ENCODE data around the gene PLA2G15.
A peak's percentile ranks its signal among the peaks of the same experiment; 100 is the strongest.

PLA2G15 gene

DNA sequence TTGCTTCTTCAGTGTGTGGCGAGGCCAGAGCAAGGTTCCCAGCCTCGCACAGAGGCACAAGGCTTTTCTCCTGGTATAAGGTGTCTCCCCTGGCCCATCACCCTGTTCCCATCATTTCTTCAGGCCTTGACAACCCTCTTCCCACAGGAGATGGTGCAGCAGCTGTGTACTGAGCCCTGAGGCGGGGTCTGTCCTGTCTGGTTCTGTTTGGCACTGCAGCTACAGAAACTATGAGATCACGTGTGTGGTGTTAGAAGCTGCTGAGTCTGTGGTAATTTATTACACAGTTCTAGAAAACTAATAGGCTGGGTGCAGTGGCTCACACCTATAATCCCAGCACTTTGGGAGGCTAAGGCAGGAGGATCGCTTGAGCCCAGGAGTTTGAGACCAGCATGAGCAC lies 7.2 kb downstream of the PLA2G15 start:
- H3K14ac ChIP-seq (ENCODE audit: low read length in 2 of 2): no peak overlapping the region
- WGBS: 95% methylated on average over 5 of the region's 5 CpGs
- H3K18ac ChIP-seq (ENCODE audit: low read depth in 1 of 2, low read length in 2 of 2): no peak overlapping the region
- no peak overlapping the region for H2BK15ac ChIP-seq (ENCODE audit: low read depth, poor library complexity, severe bottlenecking)
- no peak overlapping the region for H2BK120ac ChIP-seq (ENCODE audit: low read depth, low read length)
- no peak overlapping the region for H3K4me3 ChIP-seq (ENCODE audit: insufficient read depth in 1 of 2, low read depth in 1 of 2, low read length in 2 of 2)
- H3K4ac ChIP-seq (ENCODE audit: low read depth in 1 of 2, low read length in 2 of 2): no peak overlapping the region
- no peaks in the 10 kb centered on the region for H3K9me3 ChIP-seq (ENCODE audit: control insufficient read depth, low read length)
- H3K23ac ChIP-seq (ENCODE audit: low read length in 2 of 2): no peak overlapping the region
- no peak overlapping the region for H4K8ac ChIP-seq (ENCODE audit: low read length)
- H2BK12ac ChIP-seq (ENCODE audit: low read length in 2 of 2): no peak overlapping the region
- peaks cover 6% of the 10 kb centered on the region for H3K4me1 ChIP-seq (ENCODE audit: control insufficient read depth, insufficient read depth, low read depth, low read length)
- no peak overlapping the region for H3K4me2 ChIP-seq (ENCODE audit: low read length, poor library complexity, severe bottlenecking)
- H3K79me1 ChIP-seq (replicated peaks; ENCODE audit: low read length, poor library complexity, severe bottlenecking): peaks cover 28% of the 10 kb centered on the region
- H3K36me3 ChIP-seq (ENCODE audit: control insufficient read depth in 1 of 2, insufficient read depth in 2 of 2, low read depth in 1 of 2, low read length in 2 of 2): peaks cover 64 to 66% of the 10 kb centered on the region in 2 experiments
- H3K27me3 ChIP-seq (ENCODE audit: control insufficient read depth in 1 of 2, insufficient read depth in 1 of 2, low read length in 2 of 2): no peaks in the 10 kb centered on the region
- H4K91ac ChIP-seq (ENCODE audit: low read length): no peak overlapping the region
- no peak overlapping the region for H2BK5ac ChIP-seq (ENCODE audit: low read depth, low read length, poor library complexity, severe bottlenecking)
- H2AFZ ChIP-seq (ENCODE audit: low read depth, low read length): no peak overlapping the region
- no peak overlapping the region for H2AK5ac ChIP-seq (ENCODE audit: low read length, severe bottlenecking)
- no peak overlapping the region for H3K9ac ChIP-seq (ENCODE audit: low read length)
- H3K27ac ChIP-seq (ENCODE audit: low read length, poor library complexity, severe bottlenecking): no peak overlapping the region
- DNase-seq: no peak

DNA sequence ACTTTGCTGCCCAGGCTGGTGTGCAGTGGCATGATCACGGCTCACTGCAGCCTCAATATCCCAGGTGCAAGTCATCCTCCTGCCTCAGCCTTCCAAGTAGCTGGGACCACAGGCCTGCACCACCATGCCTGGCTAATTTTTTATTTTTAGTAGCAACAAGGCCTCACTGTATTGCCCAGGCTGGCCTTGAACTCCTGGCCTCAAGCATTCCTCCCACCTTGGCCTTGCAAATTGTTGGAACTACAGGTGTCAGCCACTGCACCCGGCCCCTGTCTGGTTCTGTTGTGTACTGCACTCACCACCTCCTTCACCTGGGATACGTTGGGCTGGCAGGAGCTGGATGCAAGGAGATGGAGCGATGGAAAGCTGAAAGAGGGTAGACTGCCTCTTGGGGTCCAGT lies 8.5 kb downstream of the PLA2G15 start:
- no peak overlapping the region for H2BK12ac ChIP-seq (ENCODE audit: low read length in 2 of 2)
- no peak overlapping the region for H2AK5ac ChIP-seq (ENCODE audit: low read length, severe bottlenecking)
- WGBS: 97% methylated on average over 4 of the region's 4 CpGs
- no peak for DNase-seq
- no peak overlapping the region for H2BK120ac ChIP-seq (ENCODE audit: low read depth, low read length)
- H3K4me3 ChIP-seq (ENCODE audit: insufficient read depth in 1 of 2, low read depth in 1 of 2, low read length in 2 of 2): no peak overlapping the region
- H4K91ac ChIP-seq (ENCODE audit: low read length): no peak overlapping the region
- H3K9me3 ChIP-seq (ENCODE audit: control insufficient read depth, low read length): no peaks in the 10 kb centered on the region
- no peak overlapping the region for H3K4ac ChIP-seq (ENCODE audit: low read depth in 1 of 2, low read length in 2 of 2)
- H3K9ac ChIP-seq (ENCODE audit: low read length): no peak overlapping the region
- no peak overlapping the region for H3K18ac ChIP-seq (ENCODE audit: low read depth in 1 of 2, low read length in 2 of 2)
- H2BK15ac ChIP-seq (ENCODE audit: low read depth, poor library complexity, severe bottlenecking): no peak overlapping the region
- H3K79me1 ChIP-seq (replicated peaks; ENCODE audit: low read length, poor library complexity, severe bottlenecking): peaks cover 18% of the 10 kb centered on the region
- H3K4me1 ChIP-seq (ENCODE audit: control insufficient read depth, insufficient read depth, low read depth, low read length): peaks cover 13% of the 10 kb centered on the region
- H3K14ac ChIP-seq (ENCODE audit: low read length in 2 of 2): no peak overlapping the region
- H3K27me3 ChIP-seq (ENCODE audit: control insufficient read depth in 1 of 2, insufficient read depth in 1 of 2, low read length in 2 of 2): no peaks in the 10 kb centered on the region
- no peak overlapping the region for H2BK5ac ChIP-seq (ENCODE audit: low read depth, low read length, poor library complexity, severe bottlenecking)
- H4K8ac ChIP-seq (ENCODE audit: low read length): no peak overlapping the region
- peaks cover 60 to 65% of the 10 kb centered on the region in 2 experiments for H3K36me3 ChIP-seq (ENCODE audit: control insufficient read depth in 1 of 2, insufficient read depth in 2 of 2, low read depth in 1 of 2, low read length in 2 of 2)
- H3K23ac ChIP-seq (ENCODE audit: low read length in 2 of 2): no peak overlapping the region
- no peak overlapping the region for H2AFZ ChIP-seq (ENCODE audit: low read depth, low read length)
- no peak overlapping the region for H3K27ac ChIP-seq (ENCODE audit: low read length, poor library complexity, severe bottlenecking)
- H3K4me2 ChIP-seq (ENCODE audit: low read length, poor library complexity, severe bottlenecking): no peak overlapping the region

DNA sequence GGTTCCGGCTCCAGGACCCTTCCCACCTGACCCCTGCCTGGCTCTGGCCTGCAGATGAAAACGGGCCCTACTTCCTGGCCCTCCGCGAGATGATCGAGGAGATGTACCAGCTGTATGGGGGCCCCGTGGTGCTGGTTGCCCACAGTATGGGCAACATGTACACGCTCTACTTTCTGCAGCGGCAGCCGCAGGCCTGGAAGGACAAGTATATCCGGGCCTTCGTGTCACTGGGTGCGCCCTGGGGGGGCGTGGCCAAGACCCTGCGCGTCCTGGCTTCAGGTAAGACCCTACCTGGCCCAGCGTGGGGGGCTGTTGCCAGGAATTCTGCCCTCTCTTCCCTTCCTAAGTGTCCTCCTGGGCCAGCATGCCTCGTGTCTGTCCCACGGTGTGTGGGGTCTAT lies 10.5 kb downstream of the PLA2G15 start:
- Histone ChIP-seq H3K9me3 (ENCODE audit: control insufficient read depth, low read length) (no peaks in the 10 kb centered on the region), H3K27me3 (ENCODE audit: control insufficient read depth in 1 of 2, insufficient read depth in 1 of 2, low read length in 2 of 2) (no peaks in the 10 kb centered on the region), H3K36me3 (ENCODE audit: control insufficient read depth in 1 of 2, insufficient read depth in 2 of 2, low read depth in 1 of 2, low read length in 2 of 2) (peaks cover 60 to 67% of the 10 kb centered on the region in 2 experiments), H2AK5ac (ENCODE audit: low read length, severe bottlenecking) (no peak overlapping the region), H3K14ac (ENCODE audit: low read length in 2 of 2) (no peak overlapping the region), H4K91ac (ENCODE audit: low read length) (peak overlapping the region; percentile 53), H2BK12ac (ENCODE audit: low read length in 2 of 2) (no peak overlapping the region), H2BK5ac (ENCODE audit: low read depth, low read length, poor library complexity, severe bottlenecking) (no peak overlapping the region), H3K79me1 (replicated peaks; ENCODE audit: low read length, poor library complexity, severe bottlenecking) (peaks cover 22% of the 10 kb centered on the region), H2BK120ac (ENCODE audit: low read depth, low read length) (no peak overlapping the region), H2BK15ac (ENCODE audit: low read depth, poor library complexity, severe bottlenecking) (no peak overlapping the region), H4K8ac (ENCODE audit: low read length) (no peak overlapping the region), H2AFZ (ENCODE audit: low read depth, low read length) (no peak overlapping the region), H3K4ac (ENCODE audit: low read depth in 1 of 2, low read length in 2 of 2) (no peak overlapping the region), H3K23ac (ENCODE audit: low read length in 2 of 2) (no peak overlapping the region), H3K18ac (ENCODE audit: low read depth in 1 of 2, low read length in 2 of 2) (no peak overlapping the region), H3K4me3 (ENCODE audit: insufficient read depth in 1 of 2, low read depth in 1 of 2, low read length in 2 of 2) (no peak overlapping the region), H3K27ac (ENCODE audit: low read length, poor library complexity, severe bottlenecking) (no peak overlapping the region), H3K4me2 (ENCODE audit: low read length, poor library complexity, severe bottlenecking) (no peak overlapping the region), H3K9ac (ENCODE audit: low read length) (no peak overlapping the region), H3K4me1 (ENCODE audit: control insufficient read depth, insufficient read depth, low read depth, low read length) (peaks cover 26% of the 10 kb centered on the region)
- DNase-seq: no peak
- 98% methylated on average over 16 of the region's 18 CpGs for WGBS

DNA sequence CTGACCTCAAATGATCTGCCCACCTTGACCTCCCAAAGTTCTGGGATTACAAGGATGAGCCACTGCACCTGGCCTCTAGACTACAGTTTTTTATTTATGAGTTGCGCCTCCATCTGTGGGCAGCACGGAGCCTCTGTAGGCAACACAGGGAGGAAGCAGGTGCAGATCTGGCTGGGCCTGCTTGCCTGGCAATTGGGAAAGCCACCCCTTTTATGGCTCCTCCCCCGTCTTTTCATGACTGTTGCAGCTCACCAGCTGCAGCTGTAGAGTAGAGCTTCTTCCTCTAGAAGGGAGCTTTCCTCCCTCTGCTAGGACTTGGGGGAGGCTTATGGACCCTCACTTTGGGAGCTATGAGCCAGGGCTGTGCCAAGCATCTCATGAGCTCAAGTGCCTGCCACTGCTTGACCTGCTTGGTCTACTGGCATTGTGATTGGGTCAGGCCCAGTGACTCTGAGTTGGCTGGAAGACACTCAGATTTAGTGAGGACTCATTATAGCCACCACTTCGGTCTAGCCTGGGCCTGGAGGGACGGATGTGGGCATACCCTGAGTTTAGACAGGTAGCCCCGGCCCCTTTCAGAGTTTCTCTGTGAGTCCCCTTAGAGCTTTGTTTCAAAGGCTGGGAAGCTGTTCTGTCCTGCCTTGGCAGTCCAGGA lies 12.2 kb downstream of the PLA2G15 start:
- Histone ChIP-seq H3K27me3 (ENCODE audit: control insufficient read depth in 1 of 2, insufficient read depth in 1 of 2, low read length in 2 of 2) (no peaks in the 10 kb centered on the region), H3K9ac (ENCODE audit: low read length) (peak overlapping the region; percentile 36), H3K4me3 (ENCODE audit: insufficient read depth in 1 of 2, low read depth in 1 of 2, low read length in 2 of 2) (no peak overlapping the region), H3K18ac (ENCODE audit: low read depth in 1 of 2, low read length in 2 of 2) (peak overlapping the region; percentile 94 to 96), H3K9me3 (ENCODE audit: control insufficient read depth, low read length) (no peaks in the 10 kb centered on the region), H3K79me1 (replicated peaks; ENCODE audit: low read length, poor library complexity, severe bottlenecking) (peaks cover 21% of the 10 kb centered on the region), H4K8ac (ENCODE audit: low read length) (peak overlapping the region; percentile 92), H3K4me1 (ENCODE audit: control insufficient read depth, insufficient read depth, low read depth, low read length) (peaks cover 28% of the 10 kb centered on the region), H2BK5ac (ENCODE audit: low read depth, low read length, poor library complexity, severe bottlenecking) (peak overlapping the region; percentile 94), H3K14ac (ENCODE audit: low read length in 2 of 2) (peak overlapping the region in 1 of 2 experiments; percentile 62), H2BK15ac (ENCODE audit: low read depth, poor library complexity, severe bottlenecking) (peak overlapping the region; percentile 70), H2BK120ac (ENCODE audit: low read depth, low read length) (peak overlapping the region; percentile 93), H2BK12ac (ENCODE audit: low read length in 2 of 2) (peak overlapping the region; percentile 81 to 87), H3K23ac (ENCODE audit: low read length in 2 of 2) (no peak overlapping the region), H3K36me3 (ENCODE audit: control insufficient read depth in 1 of 2, insufficient read depth in 2 of 2, low read depth in 1 of 2, low read length in 2 of 2) (peaks cover 54 to 59% of the 10 kb centered on the region in 2 experiments), H3K27ac (ENCODE audit: low read length, poor library complexity, severe bottlenecking) (peak overlapping the region; percentile 99), H2AK5ac (ENCODE audit: low read length, severe bottlenecking) (peak overlapping the region; percentile 98), H3K4me2 (ENCODE audit: low read length, poor library complexity, severe bottlenecking) (peak overlapping the region; percentile 23), H2AFZ (ENCODE audit: low read depth, low read length) (no peak overlapping the region), H4K91ac (ENCODE audit: low read length) (peak overlapping the region; percentile 99), H3K4ac (ENCODE audit: low read depth in 1 of 2, low read length in 2 of 2) (peak overlapping the region; percentile 55 to 96)
- 86% methylated on average over 6 of the region's 6 CpGs for WGBS
- no peak for DNase-seq

All from mesenchymal stem cell (in vitro differentiated cells and primary cell).